ENCODE results near the gene ABLIM1. TPM values are rescaled to one million over a fixed set of nuclear protein-coding genes. Genes with fewer than 3 reads are reported as not detected.
"Not testable (repeated sequence)": the region's sequence is repeated elsewhere in the genome, so short reads cannot be mapped to it uniquely, and the experiment has no call there.

The ABLIM1 gene
- total RNA-seq (100 to 1,000 TPM; 141 to 184 TPM), total RNA-seq (241 to 257 reads per million in 2 donors)

DNA sequence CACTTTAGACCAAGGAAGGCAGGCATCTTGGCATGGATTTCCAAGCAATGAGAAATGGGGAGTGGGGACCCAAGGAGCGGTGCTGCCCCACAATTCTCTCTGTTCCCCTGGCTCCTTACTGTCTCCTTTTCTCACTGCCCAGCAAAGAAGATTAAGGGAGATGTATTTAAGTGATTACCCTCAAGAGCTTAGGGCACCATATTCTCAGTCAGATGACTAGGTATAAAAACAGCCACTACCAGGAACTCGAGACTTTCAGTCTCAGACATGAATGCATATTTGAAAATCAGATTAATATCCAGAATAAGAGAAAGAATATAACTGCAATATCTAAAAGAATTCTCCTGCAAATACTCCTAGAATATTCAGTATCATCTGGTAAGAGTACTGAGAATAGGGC is at the start of gene ABLIM1:
Gene ABLIM1 (minus strand): TSS at position 101 of the 400 bp plus-strand sequence. CDS start 75 bp downstream, at position 26.
- ATAC-seq = no peak

GRCh38 chr10:114706458-114707055 is 48.5 kb upstream of the ABLIM1 start:
- H3K27me3 Mint-ChIP-seq = peaks cover 43% of the 10 kb centered on the region
- no peaks in the 10 kb centered on the region for H3K4me1 Mint-ChIP-seq
- ATAC-seq (no peak), DNase-seq (no peak)
- H3K9me3 ChIP-seq (ENCODE audit: control insufficient read depth, low read length, poor library complexity, severe bottlenecking) = no peaks in the 10 kb centered on the region
- H3K4me3 Mint-ChIP-seq = no peak overlapping the region
- no peaks in the 10 kb centered on the region for H3K36me3 Mint-ChIP-seq (ENCODE audit: low read depth)
- H3K27ac Mint-ChIP-seq = no peak overlapping the region

More for the DNA sequence above, at the start of gene ABLIM1:
- no peak within 1 kb of the TSS for H3K4me3 Mint-ChIP-seq
- DNase-seq = no peak
- no peaks in the 10 kb centered on the region for H3K9me3 ChIP-seq (ENCODE audit: control insufficient read depth, low read length, poor library complexity, severe bottlenecking)
- H3K4me1 Mint-ChIP-seq = peaks cover 15% of the 10 kb centered on the region
- no peak within 1 kb of the TSS for H3K27ac Mint-ChIP-seq
- H3K36me3 Mint-ChIP-seq (ENCODE audit: low read depth) = peaks cover 4% of the 10 kb centered on the region
- H3K27me3 Mint-ChIP-seq = peaks cover 10% of the 10 kb centered on the region

DNA sequence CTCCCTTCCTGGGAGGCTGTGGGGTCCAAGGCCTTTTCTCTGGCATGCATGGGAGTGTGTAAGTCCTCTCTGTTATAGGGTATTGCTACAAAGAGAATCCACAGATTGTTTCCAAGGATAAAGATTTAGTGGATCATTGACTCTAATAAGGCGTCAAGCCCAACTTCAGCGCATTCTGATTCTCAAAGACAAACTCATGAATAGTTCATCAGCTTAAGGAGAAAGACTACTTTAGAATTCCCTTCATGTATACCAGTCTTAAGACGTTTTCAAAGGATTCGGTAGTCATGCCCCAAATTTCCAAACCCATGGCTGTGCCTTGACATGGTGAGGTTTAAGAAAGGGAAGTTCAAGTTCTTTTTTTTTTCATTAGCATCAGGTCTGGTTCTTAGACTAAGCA is 46.6 kb upstream of the ABLIM1 start:
- no peaks in the 10 kb centered on the region for H3K9me3 ChIP-seq (ENCODE audit: control insufficient read depth, low read length, poor library complexity, severe bottlenecking)
- Mint-ChIP-seq H3K27me3 (peaks cover 29% of the 10 kb centered on the region), H3K4me1 (no peaks in the 10 kb centered on the region), H3K4me3 (no peak overlapping the region), H3K36me3 (ENCODE audit: low read depth) (no peaks in the 10 kb centered on the region), H3K27ac (no peak overlapping the region)
- ATAC-seq = no peak
- DNase-seq = no peak

DNA sequence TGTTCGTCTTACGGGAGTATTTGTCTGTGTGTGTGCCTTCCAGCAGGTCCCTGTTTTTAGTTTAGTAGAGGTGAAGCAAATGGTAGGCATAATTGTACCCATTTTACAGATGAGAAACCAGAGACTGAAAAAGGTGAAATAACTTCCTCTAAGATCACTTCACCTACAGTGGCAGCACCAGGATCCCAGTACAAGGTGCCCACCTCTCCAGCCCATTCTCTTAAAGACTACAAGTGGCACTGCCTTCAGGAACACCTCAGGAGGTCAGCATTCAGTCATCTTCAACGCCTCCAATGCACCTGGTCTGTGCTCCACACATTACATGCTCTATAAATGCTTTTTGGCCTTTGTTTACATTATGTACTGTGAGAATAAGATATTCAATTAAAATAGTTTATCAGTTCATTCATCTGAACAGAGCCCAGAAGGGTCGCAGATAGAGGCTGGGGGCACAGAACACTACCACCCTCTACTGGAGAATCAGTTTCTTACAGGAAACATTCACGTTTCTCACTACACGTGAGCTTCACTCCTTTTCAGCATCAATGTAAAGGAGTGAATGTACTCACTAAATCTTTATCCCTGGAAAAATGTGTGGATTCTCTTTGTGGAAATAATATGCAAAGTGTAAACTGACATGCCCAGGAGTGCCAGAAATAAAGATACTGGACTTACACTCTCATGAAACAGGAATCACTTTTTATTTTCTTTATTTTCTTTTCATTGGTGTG is 45.5 kb upstream of the ABLIM1 start:
- H3K9me3 ChIP-seq (ENCODE audit: control insufficient read depth, low read length, poor library complexity, severe bottlenecking) = no peaks in the 10 kb centered on the region
- Mint-ChIP-seq H3K4me3 (no peak overlapping the region), H3K27ac (no peak overlapping the region), H3K36me3 (ENCODE audit: low read depth) (no peaks in the 10 kb centered on the region), H3K27me3 (peaks cover 29% of the 10 kb centered on the region), H3K4me1 (no peaks in the 10 kb centered on the region)
- peak; percentile 47 for ATAC-seq
- DNase-seq = no peak

DNA sequence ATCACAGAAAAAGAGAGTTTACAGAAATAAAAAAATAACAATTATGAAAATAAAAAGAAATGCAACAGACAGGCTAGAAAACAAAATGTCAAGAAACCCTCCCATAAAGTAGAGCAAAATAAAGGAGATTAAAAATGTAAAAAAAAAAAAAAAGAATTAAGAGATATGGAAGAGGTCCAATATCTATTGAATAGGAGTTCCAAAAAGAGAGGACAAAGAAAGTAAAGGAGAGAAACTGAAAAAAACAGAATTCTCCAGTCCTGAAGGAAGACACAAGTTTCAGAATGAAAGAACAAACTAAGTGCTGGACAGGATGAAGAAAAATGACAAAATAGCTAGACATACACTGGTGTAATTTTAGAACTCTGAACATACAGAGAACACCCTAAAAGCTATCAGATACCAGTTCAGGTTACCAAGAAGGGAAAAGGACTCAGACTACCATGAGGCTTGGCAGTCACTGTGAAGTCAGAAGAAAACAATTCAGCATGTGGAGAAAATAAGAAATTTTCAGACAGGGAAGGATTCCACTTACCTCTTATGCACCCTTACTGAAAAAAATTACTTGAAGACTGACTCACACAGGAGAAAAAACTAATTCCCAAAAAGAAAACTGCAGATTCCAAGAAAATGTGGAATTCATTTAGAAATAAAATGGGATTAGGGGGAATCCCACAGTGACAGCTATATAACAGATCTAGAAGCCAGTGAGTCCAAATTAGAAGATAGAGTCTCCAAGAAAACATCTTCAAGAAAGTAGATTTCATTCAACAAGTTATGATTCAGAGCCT is 40.4 kb upstream of the ABLIM1 start:
- DNase-seq (no peak), ATAC-seq (no peak)
- no peaks in the 10 kb centered on the region for H3K9me3 ChIP-seq (ENCODE audit: control insufficient read depth, low read length, poor library complexity, severe bottlenecking)
- Mint-ChIP-seq H3K4me1 (peaks cover 9% of the 10 kb centered on the region), H3K27me3 (no peaks in the 10 kb centered on the region), H3K36me3 (ENCODE audit: low read depth) (no peaks in the 10 kb centered on the region), H3K27ac (peak overlapping the region; percentile 39), H3K4me3 (no peak overlapping the region)

DNA sequence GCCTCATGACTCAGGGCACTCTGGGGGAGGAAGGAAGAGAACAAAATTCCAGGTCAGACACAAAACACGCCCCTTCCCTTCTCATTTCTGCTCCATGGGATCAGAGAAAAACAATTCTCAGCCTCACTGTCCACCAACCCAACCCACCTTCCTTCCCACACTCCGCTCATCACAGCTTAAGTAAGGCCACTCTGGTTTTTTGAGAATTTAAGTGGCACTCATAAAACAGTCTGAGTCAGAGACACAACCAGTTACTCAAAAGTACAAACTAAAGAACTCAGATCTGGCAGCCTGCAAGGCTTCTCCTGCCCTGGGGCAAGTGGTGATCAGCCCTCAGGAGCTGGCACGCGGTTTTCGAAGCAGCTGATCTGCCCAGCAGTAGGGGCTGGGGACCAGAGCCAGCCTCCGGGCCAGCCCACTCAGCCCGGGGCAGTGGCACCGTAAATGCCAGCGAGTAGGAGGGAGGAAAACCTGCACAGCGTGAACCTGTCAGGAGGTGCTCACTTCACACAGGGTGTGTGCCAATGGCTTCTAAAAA is 39.1 kb upstream of the ABLIM1 start:
- H3K36me3 Mint-ChIP-seq (ENCODE audit: low read depth) = no peaks in the 10 kb centered on the region
- H3K4me3 Mint-ChIP-seq = no peak overlapping the region
- ATAC-seq = no peak
- no peak for DNase-seq
- no peak overlapping the region for H3K27ac Mint-ChIP-seq
- H3K4me1 Mint-ChIP-seq = peaks cover 12% of the 10 kb centered on the region
- no peaks in the 10 kb centered on the region for H3K27me3 Mint-ChIP-seq
- no peaks in the 10 kb centered on the region for H3K9me3 ChIP-seq (ENCODE audit: control insufficient read depth, low read length, poor library complexity, severe bottlenecking)

DNA sequence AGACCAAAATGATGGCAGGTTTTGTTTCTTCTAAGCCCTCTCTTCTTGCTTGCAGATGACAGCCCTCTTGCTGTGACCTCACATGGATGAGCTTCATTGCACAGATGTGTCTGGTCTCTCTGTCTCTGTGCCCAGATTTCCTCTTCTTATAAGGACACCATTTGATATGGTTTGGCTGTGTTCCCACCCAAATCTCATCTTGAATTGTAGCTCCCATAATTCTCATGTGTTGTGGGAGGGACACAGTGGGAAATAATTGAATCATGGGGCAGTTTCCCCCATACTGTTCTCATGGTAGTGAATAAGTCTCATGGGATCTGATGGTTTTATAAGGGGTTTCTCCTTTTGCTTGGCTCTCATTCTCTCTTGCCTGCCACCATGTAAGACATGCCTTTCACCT is 38.2 kb upstream of the ABLIM1 start:
- not testable (repeated sequence) for DNase-seq; ATAC-seq; H3K36me3 Mint-ChIP-seq (ENCODE audit: low read depth); H3K4me3 Mint-ChIP-seq; H3K9me3 ChIP-seq (ENCODE audit: control insufficient read depth, low read length, poor library complexity, severe bottlenecking); H3K27me3 Mint-ChIP-seq; H3K27ac Mint-ChIP-seq
- peaks cover 16% of the 10 kb centered on the region for H3K4me1 Mint-ChIP-seq

DNA sequence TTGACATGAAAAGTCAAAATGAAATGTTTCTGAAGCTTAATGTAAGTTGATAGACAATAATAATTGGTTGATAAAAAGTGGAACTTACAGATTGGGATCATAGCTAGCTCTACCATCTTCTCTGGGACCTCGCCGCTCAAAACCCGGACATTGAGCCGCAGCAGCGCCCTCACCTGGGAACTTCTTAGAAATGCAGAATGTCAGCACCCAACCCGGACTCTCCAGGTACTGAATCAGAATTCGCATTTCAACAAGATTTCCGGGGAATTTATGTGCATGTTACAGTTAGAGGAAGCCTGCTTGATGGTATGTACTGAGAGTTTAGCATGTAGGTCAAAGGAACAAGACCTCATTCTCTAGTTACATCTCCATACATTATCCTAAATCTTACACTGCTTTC is 36.7 kb upstream of the ABLIM1 start:
- peak; percentile 69 for ATAC-seq
- Mint-ChIP-seq H3K4me3 (no peak overlapping the region), H3K27ac (no peak overlapping the region)

GRCh38 chr10:114694062-114694461 is 36.0 kb upstream of the ABLIM1 start:
- ATAC-seq (peak; percentile 92), DNase-seq (peak in 1 of 3 donors; percentile 9)
- H3K27ac Mint-ChIP-seq = no peak overlapping the region
- H3K4me3 Mint-ChIP-seq = peak overlapping the region; percentile 56
- H3K9me3 ChIP-seq (ENCODE audit: control insufficient read depth, low read length, poor library complexity, severe bottlenecking) = no peaks in the 10 kb centered on the region
- no peaks in the 10 kb centered on the region for H3K36me3 Mint-ChIP-seq (ENCODE audit: low read depth)
- no peaks in the 10 kb centered on the region for H3K27me3 Mint-ChIP-seq
- H3K4me1 Mint-ChIP-seq = peaks cover 17% of the 10 kb centered on the region

More for the DNA sequence above, 36.7 kb upstream of the ABLIM1 start:
- peak in 1 of 3 donors; percentile 17 for DNase-seq
- H3K27me3 Mint-ChIP-seq = no peaks in the 10 kb centered on the region
- H3K36me3 Mint-ChIP-seq (ENCODE audit: low read depth) = no peaks in the 10 kb centered on the region
- no peaks in the 10 kb centered on the region for H3K9me3 ChIP-seq (ENCODE audit: control insufficient read depth, low read length, poor library complexity, severe bottlenecking)
- H3K4me1 Mint-ChIP-seq = peaks cover 17% of the 10 kb centered on the region

DNA sequence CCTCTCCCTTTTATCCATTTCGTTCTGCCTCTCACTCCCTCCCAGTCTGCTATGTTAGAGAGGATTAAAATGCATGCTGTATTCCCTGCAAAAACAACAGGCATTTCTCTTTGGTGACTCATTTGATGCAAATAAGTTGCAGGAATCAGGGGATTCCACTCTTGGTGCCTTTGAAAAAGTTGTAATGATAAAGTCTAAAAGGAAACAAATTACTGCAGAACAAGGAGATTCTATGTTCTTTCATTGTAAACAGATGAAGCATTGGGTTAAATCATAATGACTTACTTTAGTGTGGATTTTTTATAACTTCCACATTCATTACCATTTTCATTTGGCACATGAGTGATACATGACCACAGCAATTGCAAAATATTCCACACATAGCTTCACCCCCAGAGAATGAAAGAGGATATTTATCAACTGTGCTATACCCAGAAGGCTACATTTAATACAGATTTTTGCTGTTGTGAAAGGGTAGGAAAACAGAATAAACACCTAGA is 33.4 kb upstream of the ABLIM1 start:
- H3K9me3 ChIP-seq (ENCODE audit: control insufficient read depth, low read length, poor library complexity, severe bottlenecking) = no peaks in the 10 kb centered on the region
- Mint-ChIP-seq H3K4me3 (no peak overlapping the region), H3K4me1 (peaks cover 17% of the 10 kb centered on the region), H3K27ac (no peak overlapping the region), H3K36me3 (ENCODE audit: low read depth) (no peaks in the 10 kb centered on the region), H3K27me3 (no peaks in the 10 kb centered on the region)
- ATAC-seq (no peak), DNase-seq (no peak)

GRCh38 chr10:114688786-114689185 is 30.7 kb upstream of the ABLIM1 start:
- no peak for DNase-seq
- H3K9me3 ChIP-seq (ENCODE audit: control insufficient read depth, low read length, poor library complexity, severe bottlenecking) = no peaks in the 10 kb centered on the region
- H3K36me3 Mint-ChIP-seq (ENCODE audit: low read depth) = no peaks in the 10 kb centered on the region
- peaks cover 7% of the 10 kb centered on the region for H3K4me1 Mint-ChIP-seq
- H3K27me3 Mint-ChIP-seq = no peaks in the 10 kb centered on the region
- no peak for ATAC-seq
- H3K27ac Mint-ChIP-seq = no peak overlapping the region
- no peak overlapping the region for H3K4me3 Mint-ChIP-seq

DNA sequence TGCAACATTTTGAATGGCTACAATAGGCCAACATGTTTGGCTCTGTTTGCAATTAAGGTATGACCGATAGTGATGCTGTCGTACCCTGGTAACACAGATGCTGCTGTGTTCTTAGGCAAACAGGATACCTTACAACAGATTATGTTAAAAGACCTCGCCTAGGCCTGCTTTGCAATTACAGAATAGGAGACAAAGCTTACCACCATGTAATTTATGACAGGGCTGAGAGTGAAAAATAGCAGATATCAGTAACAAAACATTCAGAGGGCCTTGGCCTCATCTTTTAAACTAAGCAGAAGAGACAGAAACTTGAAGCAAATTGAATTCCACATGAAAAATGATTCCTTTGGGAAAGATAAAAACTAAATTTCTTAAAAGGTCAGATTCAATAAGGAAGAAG is 29.4 kb upstream of the ABLIM1 start:
- H3K9me3 ChIP-seq (ENCODE audit: control insufficient read depth, low read length, poor library complexity, severe bottlenecking) = no peaks in the 10 kb centered on the region
- Mint-ChIP-seq H3K4me1 (peaks cover 8% of the 10 kb centered on the region), H3K36me3 (ENCODE audit: low read depth) (no peaks in the 10 kb centered on the region), H3K4me3 (no peak overlapping the region), H3K27ac (peak overlapping the region; percentile 11), H3K27me3 (peaks cover 4% of the 10 kb centered on the region)
- ATAC-seq = no peak
- no peak for DNase-seq

DNA sequence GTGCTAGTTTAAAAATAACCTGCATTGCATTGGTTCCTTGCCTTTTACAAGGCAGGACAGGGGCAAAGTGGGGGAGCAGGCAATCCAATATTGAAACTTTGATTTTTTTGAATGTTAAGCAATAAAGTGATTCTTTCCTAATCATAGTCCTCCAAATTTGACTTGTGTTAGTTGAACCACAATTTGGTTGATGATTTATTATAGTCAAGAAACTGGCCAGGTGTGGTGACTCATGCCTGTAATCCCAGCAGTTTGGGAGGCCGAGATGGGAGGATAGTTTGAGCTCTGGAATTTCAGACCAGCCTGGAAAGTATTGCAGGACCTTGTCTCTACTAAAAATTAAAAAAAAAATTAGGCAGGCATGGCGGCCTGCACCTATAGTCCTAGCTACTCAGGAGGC is 27.9 kb upstream of the ABLIM1 start:
- H3K36me3 Mint-ChIP-seq (ENCODE audit: low read depth) = no peaks in the 10 kb centered on the region
- ATAC-seq (no peak), DNase-seq (no peak)
- peaks cover 2% of the 10 kb centered on the region for H3K4me1 Mint-ChIP-seq
- no peaks in the 10 kb centered on the region for H3K9me3 ChIP-seq (ENCODE audit: control insufficient read depth, low read length, poor library complexity, severe bottlenecking)
- H3K4me3 Mint-ChIP-seq = no peak overlapping the region
- no peak overlapping the region for H3K27ac Mint-ChIP-seq
- peaks cover 13% of the 10 kb centered on the region for H3K27me3 Mint-ChIP-seq
